Spleen (tissue), 11 donors: ENCODE data around the gene CDRT15. TPM values are rescaled to one million over a fixed set of nuclear protein-coding genes. Genes with fewer than 3 reads are reported as not detected.

ENCODE experiments used
- DNase-seq: peaks from one replicate; pipeline ENCODE4 v3.0.0-alpha.2; 2020
- H3K27ac ChIP-seq, 8 donors: fragments of 200-600 bp; sonication (generic) in 7 of 8; 1 replicate in 4 of 8; 2 replicates in 4 of 8; pipeline versions ENCODE4 v1.5.0 to v1.8.0; 2016 to 2021; ENCODE audit warnings: inconsistent platforms in 4 of 8, mild to moderate bottlenecking in 4 of 8, moderate library complexity in 1 of 8
- H3K27me3 ChIP-seq, 7 donors: fragments of 200-600 bp; sonication (generic) in 6 of 7; replicated peaks in 1 of 7; 1 replicate in 4 of 7; 2 replicates in 3 of 7; pipeline versions ENCODE4 v1.5.0 to v1.8.0; 2016 to 2021; ENCODE audit warnings: inconsistent platforms in 3 of 7, mild to moderate bottlenecking in 1 of 7
- H3K36me3 ChIP-seq, 6 donors: fragments of 200-600 bp; sonication (generic) in 5 of 6; 1 replicate in 4 of 6; 2 replicates in 2 of 6; pipeline versions ENCODE4 v1.5.0 to v1.8.0; 2016 to 2021; ENCODE audit warnings: inconsistent platforms in 2 of 6
- H3K4me1 ChIP-seq, 6 donors: fragments of 200-600 bp; sonication (generic) in 5 of 6; 1 replicate in 3 of 6; 2 replicates in 3 of 6; pipeline versions ENCODE4 v1.5.0 to v1.8.0; 2016 to 2021; ENCODE audit warnings: inconsistent platforms in 3 of 6
- H3K4me3 ChIP-seq, 8 donors: fragments of 200-600 bp; sonication (generic) in 7 of 8; 1 replicate in 4 of 8; 2 replicates in 4 of 8; pipeline versions ENCODE4 v1.5.0 to v1.8.0; 2016 to 2021; ENCODE audit warnings: inconsistent platforms in 4 of 8, mild to moderate bottlenecking in 4 of 8, moderate library complexity in 2 of 8
- H3K9me3 ChIP-seq, 8 donors: fragments of 200-600 bp; sonication (generic) in 7 of 8; 1 replicate in 4 of 8; 2 replicates in 4 of 8; pipeline versions ENCODE4 v1.5.0 to v1.8.0; 2016 to 2021; ENCODE audit warnings: inconsistent platforms in 4 of 8
- POLR2A ChIP-seq, 3 donors: fragments of 450-650 bp; IDR thresholded peaks; one replicate each; pipeline ENCODE4 v1.5.1; 2017; ENCODE audit warnings: antibody characterized with exemption in 3 of 3, mild to moderate bottlenecking in 1 of 3
- POLR2AphosphoS5 ChIP-seq, 3 donors: sonication (generic); formaldehyde crosslinking; IDR thresholded peaks; one replicate each; pipeline ENCODE4 v1.5.1; 2017; ENCODE audit warnings: antibody characterized with exemption in 3 of 3
- whole genome bisulfite sequencing, 5 donors: extraction: QIAGEN DNeasy Blood & Tissue Kit in 3 of 5; methylation state at CpG; one replicate each; pipeline versions ENCODE4 v1.1.5 to v1.1.7; 2013 to 2018; 5-methylcytosine and 5-hydroxymethylcytosine counted together
- intact Hi-C: fragments of 100-400 bp; cut with DNase I; formaldehyde crosslinking; loops from one replicate; pipeline ENCODE4 v1.15.0; 2023; ENCODE audit warnings: low total_unique reads
- polyA plus RNA-seq, 3 donors: library from polyadenylated mRNA; stranded (reverse); fragments of 200-250 nt; gene quantifications; one replicate each; pipeline ENCODE4 v1.2.1, GENCODE V29; 2013
- total RNA-seq, 7 donors: library from RNA; depleted of rRNA in 3 of 7; stranded (reverse); fragments of >200 nt in 3 of 7; fragmentation: NEBNext Ultra II Directional in 4 of 7; extraction: Animal tissue kit (Norgen Biotek cat#: 25700) in 4 of 7; gene quantifications; one replicate each; pipeline versions ENCODE4 v1.1.0 to v1.2.1, GENCODE V29; 2016 to 2021
- TF ChIP-seq, protein P1 (sequence below), 11 experiments: fragments of 200-600 bp in 7 of 11; fragments of 450-650 bp in 4 of 11; sonication (generic) in 4 of 11; IDR thresholded peaks in 8 of 11; conservative IDR thresholded peaks in 3 of 11; 1 replicate in 7 of 11; 2 replicates in 4 of 11; pipeline versions ENCODE4 v1.4.0 to v1.8.0; 2016 to 2021; ENCODE audit warnings: antibody characterized with exemption in 11 of 11, inconsistent platforms in 4 of 11, mild to moderate bottlenecking in 1 of 11
- donor health status: healthy with polysubstance abuse.
- donor health status: DM: no; HTN: no; CAD: no; lungs with moderate emphysema.
- donor health status: DM: no; HTN: no; CAD: no.
- donor health status: Bipolar disorder and iron deficiency.
- donor health status: healthy.
- donor health status: DM: no; HTN: no; CAD: no.
- donor health status: DM: yes; HTN: yes; CAD: no.

CDRT15 gene
- total and polyA plus RNA-seq, 10 donors, result not detected

DNA sequence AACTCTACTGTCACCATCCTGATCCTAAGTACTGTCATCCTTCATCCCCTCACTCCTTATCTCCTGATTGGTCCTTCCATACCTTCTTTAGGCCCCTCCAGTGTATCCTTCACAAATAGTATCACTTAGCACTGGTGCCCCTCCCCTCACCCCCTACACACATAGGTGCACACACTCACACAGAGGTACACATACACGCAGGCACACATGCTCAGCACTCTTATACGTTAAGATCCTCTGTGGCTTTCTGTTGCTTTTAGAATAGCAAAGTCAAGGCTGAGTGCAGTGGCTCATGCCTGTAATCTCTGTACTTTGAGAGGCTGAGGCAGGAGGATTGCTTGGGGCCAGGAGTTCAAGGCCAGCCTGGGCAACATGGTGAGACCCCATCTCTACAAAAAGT lies 32.1 kb downstream of the CDRT15 start:
- intact Hi-C loops, result no loop called here
- peak overlapping the region in 1 of 8 donors; percentile 79 for H3K27ac ChIP-seq
- no peaks in the 10 kb centered on the region for H3K27me3 ChIP-seq
- H3K36me3 ChIP-seq, result peaks cover 0 to 62% (median 19%) of the 10 kb centered on the region in 6 donors
- TF ChIP-seq POLR2AphosphoS5 (IDR thresholded peaks at IDR 0.05) (no peak), POLR2A (IDR thresholded peaks at IDR 0.05) (no peak)
- TF ChIP-seq, protein P1, sequence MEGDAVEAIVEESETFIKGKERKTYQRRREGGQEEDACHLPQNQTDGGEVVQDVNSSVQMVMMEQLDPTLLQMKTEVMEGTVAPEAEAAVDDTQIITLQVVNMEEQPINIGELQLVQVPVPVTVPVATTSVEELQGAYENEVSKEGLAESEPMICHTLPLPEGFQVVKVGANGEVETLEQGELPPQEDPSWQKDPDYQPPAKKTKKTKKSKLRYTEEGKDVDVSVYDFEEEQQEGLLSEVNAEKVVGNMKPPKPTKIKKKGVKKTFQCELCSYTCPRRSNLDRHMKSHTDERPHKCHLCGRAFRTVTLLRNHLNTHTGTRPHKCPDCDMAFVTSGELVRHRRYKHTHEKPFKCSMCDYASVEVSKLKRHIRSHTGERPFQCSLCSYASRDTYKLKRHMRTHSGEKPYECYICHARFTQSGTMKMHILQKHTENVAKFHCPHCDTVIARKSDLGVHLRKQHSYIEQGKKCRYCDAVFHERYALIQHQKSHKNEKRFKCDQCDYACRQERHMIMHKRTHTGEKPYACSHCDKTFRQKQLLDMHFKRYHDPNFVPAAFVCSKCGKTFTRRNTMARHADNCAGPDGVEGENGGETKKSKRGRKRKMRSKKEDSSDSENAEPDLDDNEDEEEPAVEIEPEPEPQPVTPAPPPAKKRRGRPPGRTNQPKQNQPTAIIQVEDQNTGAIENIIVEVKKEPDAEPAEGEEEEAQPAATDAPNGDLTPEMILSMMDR (IDR thresholded peaks at IDR 0.05 in 8 of 11, conservative IDR thresholded peaks at IDR 0.05 in 3 of 11), result no peak
- no peaks in the 10 kb centered on the region for H3K9me3 ChIP-seq
- DNase-seq, result no peak
- H3K4me1 ChIP-seq, result peaks cover 3 to 68% (median 28%) of the 10 kb centered on the region in 6 donors
- no peak overlapping the region for H3K4me3 ChIP-seq
- WGBS, 5 donors, result 84 to 96% (median 88%) methylated on average over 2 of the region's 2 CpGs

DNA sequence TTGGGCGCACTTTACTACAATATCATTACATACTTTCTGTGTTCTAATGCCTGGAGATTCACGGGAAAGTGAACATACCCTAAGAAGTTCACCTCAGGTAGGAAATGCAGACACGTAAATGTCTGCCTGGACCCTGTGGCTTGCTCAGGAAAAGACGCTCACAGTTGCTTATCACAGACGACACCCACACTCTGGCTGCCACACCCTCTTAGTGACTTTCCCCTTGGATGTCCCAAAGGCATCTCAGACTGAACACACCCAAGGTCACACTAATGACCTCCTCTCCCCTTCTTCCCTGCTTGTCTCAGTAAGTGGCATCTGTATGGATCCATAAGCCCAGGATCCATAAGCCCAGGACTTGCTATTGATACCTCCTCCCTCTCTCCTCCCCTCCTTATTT lies 32.6 kb downstream of the CDRT15 start:
- whole genome bisulfite sequencing, 5 donors, result 62 to 84% (median 68%) methylated on average over 5 of the region's 5 CpGs
- Histone ChIP-seq H3K4me3 (no peak overlapping the region), H3K27me3 (no peaks in the 10 kb centered on the region), H3K4me1 (peaks cover 3 to 73% (median 29%) of the 10 kb centered on the region in 6 donors), H3K36me3 (peaks cover 0 to 63% (median 19%) of the 10 kb centered on the region in 6 donors), H3K9me3 (no peaks in the 10 kb centered on the region), H3K27ac (peak overlapping the region in 3 of 8 donors; percentile 19 to 79 (median 28))
- TF ChIP-seq, protein P1 (IDR thresholded peaks at IDR 0.05 in 8 of 11, conservative IDR thresholded peaks at IDR 0.05 in 3 of 11), result no peak
- TF ChIP-seq POLR2AphosphoS5 (IDR thresholded peaks at IDR 0.05) (no peak), POLR2A (IDR thresholded peaks at IDR 0.05) (no peak)
- no peak for DNase-seq
- intact Hi-C loops, result no loop called here

DNA sequence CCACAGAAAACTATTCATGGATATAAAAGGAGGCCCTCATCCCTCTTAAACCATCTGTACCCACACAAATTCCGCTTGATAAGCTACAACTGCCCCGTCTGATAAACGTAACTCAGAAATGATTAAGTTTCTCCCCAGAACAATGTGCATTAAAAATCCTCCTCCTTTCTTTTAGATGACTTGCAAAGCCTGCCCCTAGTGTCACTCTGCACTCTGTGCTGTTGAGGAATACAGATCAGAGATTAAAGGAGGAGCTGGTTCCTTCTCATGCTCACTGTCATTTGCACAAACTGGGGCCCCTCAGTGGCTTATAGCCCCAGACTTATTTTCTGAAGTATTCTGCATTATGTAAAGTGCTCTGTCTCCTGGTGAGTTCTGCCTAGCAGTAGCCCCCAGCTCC lies 33.3 kb downstream of the CDRT15 start:
- H3K4me3 ChIP-seq, result no peak overlapping the region
- peaks cover 3 to 80% (median 30%) of the 10 kb centered on the region in 6 donors for H3K4me1 ChIP-seq
- intact Hi-C loops, result no loop called here
- TF ChIP-seq, protein P1 (IDR thresholded peaks at IDR 0.05 in 8 of 11, conservative IDR thresholded peaks at IDR 0.05 in 3 of 11), result peak in 5 of 11 experiments; percentile 16 to 44 (median 30)
- TF ChIP-seq POLR2AphosphoS5 (IDR thresholded peaks at IDR 0.05) (no peak), POLR2A (IDR thresholded peaks at IDR 0.05) (no peak)
- no peaks in the 10 kb centered on the region for H3K27me3 ChIP-seq
- peak overlapping the region in 4 of 8 donors; percentile 19 to 79 (median 48) for H3K27ac ChIP-seq
- WGBS, 5 donors, result 82 to 91% (median 87%) methylated on average over 3 of the region's 3 CpGs
- peaks cover 0 to 59% (median 17%) of the 10 kb centered on the region in 6 donors for H3K36me3 ChIP-seq
- no peaks in the 10 kb centered on the region for H3K9me3 ChIP-seq
- DNase-seq, result no peak

DNA sequence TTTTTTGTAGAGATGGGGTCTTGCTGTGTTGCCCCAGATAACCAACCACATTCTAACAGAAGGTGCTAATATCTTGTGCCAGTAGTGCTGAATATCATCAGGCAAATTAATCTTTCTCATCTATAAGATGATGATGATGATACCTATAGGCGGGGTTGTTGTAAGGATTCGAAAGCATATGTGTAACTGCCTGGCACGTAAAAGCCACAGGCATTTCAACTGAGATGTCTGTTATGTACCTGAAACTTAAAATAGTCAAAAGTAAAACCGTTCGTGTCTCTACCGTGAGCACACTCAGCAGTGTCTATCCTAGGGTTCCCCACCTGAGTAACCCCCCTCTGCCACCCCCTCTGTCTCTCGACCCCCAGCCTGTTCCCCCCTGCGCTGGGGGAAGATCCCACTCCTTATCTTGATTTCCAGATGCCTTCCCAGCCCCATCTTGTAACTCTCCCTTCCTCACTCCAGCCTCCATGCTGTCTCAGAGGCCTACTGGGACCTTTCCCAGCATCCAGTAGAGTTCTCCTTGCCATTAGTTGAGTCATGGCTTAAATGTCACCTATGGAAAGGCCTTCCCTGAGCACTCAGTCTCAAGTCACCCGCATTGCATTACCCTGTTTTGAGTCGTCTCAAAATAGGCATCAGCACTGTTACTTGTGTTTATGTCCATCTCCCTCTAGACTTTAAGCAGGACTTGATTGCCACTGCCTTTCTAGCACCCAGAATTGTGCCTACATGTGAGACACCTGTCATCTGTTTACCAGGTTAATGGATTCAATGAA lies 34.1 kb downstream of the CDRT15 start:
- intact Hi-C loops, result no loop called here
- Histone ChIP-seq H3K36me3 (peaks cover 0 to 59% (median 13%) of the 10 kb centered on the region in 6 donors), H3K9me3 (no peaks in the 10 kb centered on the region), H3K27me3 (no peaks in the 10 kb centered on the region), H3K4me1 (peaks cover 3 to 86% (median 34%) of the 10 kb centered on the region in 6 donors), H3K4me3 (no peak overlapping the region), H3K27ac (peak overlapping the region in 7 of 8 donors; percentile 27 to 79 (median 66))
- TF ChIP-seq POLR2AphosphoS5 (IDR thresholded peaks at IDR 0.05) (no peak), POLR2A (IDR thresholded peaks at IDR 0.05) (no peak)
- TF ChIP-seq, protein P1 (IDR thresholded peaks at IDR 0.05 in 8 of 11, conservative IDR thresholded peaks at IDR 0.05 in 3 of 11), result no peak
- no peak for DNase-seq
- 83 to 91% (median 90%) methylated on average over 10 of the region's 10 CpGs for WGBS, 5 donors
